Islet precursor cell (in vitro differentiated cells): Measurements from ENCODE around the gene PIP5K1C.

Experiments
- DNase-seq: peaks from one replicate; pipeline ENCODE4 v3.0.0-alpha.2; 2018

The PIP5K1C gene

DNA sequence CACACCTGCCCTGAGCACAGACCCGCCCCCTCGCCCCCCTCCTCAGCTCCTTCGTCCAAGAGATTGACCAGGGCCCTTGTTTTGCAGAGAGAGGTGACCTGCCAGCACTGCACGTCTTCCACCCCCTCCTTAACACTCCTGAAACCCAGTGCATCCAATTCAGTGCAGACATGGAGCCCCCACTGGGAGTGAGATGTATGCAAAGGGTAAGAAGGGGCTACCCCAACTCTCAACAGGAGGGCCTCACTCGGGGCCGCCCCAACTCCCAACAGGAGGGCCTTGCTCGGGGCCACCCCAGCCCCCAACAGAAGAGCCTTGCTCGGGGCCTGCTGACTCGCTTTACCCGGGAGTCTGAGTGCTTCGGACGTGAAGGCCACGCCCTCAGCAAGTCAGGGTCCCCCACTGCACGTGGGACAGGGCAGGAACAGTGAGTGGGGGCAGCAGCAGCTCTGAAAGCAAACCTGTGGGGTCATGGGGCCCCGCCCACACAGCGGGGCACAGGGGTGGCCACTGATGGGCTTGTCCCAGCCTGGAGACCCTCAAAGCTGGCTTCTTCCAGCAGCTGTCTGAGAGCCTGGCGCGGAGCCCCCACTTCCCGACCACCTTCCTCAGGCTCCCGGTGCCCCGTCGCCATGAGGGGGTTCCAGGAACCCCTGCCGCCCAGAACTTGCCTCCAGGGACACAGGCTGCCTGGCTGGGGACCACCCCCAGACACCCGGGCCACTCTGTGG lies 79.3 kb downstream of the PIP5K1C start:
- DNase-seq, result no peak

DNA sequence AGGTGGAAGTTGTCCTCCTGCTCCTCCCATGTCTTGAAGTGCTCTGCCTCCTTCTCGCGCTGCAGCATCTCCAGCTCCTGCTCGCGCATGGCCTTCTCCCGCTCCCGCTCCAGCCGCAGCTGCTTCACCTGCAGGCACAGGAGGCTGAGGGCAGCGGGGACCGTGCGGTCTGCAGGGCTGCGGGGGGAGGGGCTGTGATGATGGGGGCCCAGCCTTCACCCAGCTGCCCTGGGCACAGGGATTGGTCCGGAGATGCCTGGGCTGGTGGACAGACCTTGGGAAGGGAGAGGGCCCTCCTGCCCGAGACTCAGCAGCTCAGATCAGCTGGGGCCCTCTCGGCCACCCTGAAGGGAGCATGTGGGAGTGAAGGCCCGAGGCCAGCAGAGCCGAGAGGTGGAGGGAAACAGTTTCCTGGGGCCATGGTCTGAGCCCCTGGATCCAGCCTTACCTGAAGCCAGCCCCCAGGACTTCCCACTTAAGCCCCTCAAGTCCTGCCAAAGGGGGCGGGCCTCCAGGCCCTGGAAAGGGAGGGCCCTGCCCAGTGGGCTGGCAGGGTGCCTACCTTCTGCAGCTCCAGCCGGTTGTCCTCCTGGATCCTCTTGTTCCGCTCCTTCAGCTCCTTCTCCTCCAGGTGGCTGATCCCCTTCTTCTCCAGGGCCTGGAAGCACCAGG lies 80.0 kb downstream of the PIP5K1C start:
- DNase-seq, result no peak

DNA sequence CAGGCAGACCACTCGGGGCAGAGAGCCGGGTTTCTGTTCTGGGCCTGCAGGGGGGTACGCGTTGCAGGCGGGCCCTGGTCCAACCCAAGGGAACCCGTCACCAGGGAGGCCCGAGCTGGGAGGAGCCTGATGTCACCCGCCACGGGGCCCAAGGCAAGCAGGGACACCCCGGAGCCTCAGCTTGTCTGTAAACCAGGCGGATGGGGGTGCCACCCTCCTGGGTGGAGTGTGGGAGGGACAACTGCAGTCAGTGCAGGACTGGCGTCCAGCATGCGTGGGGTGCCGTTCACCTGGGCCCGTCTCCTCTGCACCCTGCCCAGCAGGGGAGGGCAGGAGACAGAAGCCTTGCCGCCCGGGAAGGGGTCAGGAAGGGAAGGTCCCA lies 80.6 kb downstream of the PIP5K1C start:
- no peak for DNase-seq

DNA sequence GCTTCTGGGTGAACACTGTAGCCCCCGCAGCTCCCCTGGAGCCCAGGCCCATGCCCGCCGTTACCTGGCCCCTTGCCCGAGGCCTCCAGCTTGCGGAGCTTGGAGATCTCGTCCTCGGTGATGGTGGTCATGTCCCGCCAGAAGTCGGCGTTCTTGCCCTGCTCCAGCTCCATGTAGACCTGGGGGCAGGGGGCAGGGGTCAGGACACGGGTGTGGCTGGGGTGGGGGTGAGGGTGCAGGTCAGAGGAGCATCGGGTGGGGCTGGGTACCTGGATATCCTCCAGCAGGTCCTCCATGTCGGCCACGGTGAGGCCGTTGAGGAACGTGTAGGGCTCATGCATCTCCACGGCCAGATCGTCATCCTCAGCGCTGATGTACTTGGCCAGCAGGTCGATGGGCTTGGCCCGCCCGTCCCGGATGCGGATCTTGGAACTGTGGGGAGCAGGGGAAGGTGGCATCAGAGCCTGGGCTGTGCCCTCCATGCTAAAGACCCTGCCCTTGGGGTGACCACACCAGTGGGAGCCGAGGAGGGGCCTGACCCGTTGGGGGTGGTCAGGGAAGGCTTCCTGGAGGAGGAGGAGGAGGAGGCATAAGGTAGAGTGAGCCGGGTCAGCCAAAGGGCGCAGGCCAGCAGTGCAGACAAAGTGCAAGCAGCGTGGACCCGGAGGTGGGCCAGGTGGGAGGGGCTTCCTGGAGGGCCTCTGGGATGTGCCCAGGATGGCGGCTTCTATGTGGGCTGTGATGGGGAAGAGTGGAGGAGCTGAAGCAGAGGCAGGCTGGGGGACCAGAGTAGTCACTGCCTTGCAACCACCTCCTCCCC lies 81.2 kb downstream of the PIP5K1C start:
- no peak for DNase-seq

DNA sequence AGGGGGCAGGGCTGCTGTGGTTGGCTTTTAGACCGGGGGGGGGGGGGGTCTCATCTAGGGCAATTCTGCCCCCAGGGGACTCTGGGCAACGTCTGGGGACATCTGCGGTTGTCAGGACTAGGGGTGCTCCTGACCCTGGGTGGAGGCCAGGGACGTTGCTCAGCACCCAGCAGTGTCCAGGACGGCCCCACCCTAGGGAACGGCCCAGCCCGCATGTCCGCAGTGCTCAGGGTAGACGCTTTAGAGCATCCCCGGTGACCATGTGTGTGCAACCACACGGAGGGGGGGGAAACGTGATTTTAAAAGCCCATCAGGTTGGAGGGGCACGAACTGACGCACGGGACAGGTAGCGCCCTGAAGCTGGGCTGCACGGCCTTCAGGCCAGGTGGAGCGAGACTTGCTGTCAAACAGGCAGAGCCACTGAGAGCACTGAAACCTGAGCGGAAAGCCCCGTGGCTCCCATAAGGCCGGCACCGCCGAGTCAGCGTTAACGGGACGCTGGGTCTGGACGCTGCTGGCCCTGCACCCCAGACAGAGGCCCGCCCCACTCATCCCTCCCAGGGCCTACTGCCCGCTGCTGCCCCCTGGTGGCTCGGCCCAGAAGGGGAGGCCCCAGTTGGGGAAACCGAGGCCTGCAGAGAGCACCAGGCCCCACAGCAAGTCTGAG lies 82.0 kb downstream of the PIP5K1C start:
- no peak for DNase-seq

DNA sequence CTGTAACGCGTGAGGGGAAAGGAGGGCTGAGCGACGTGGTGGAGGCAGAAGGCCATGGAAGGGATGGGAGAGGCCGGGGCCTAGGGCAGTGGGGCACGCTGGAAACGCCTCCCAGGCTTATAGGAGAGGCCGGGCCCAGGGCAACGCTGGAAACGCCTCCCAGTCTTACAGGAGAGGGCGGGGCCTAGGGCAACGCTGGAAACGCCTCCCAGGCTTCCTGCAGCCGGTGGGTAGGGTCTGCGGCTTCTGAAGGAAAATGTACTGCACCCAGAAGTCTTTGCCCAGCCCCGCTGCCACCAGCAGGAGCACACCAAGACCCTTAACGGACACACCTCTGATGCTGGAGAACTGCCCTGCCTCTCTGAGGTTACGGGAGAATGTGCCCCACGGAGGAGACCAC lies 82.8 kb downstream of the PIP5K1C start:
- no peak for DNase-seq

DNA sequence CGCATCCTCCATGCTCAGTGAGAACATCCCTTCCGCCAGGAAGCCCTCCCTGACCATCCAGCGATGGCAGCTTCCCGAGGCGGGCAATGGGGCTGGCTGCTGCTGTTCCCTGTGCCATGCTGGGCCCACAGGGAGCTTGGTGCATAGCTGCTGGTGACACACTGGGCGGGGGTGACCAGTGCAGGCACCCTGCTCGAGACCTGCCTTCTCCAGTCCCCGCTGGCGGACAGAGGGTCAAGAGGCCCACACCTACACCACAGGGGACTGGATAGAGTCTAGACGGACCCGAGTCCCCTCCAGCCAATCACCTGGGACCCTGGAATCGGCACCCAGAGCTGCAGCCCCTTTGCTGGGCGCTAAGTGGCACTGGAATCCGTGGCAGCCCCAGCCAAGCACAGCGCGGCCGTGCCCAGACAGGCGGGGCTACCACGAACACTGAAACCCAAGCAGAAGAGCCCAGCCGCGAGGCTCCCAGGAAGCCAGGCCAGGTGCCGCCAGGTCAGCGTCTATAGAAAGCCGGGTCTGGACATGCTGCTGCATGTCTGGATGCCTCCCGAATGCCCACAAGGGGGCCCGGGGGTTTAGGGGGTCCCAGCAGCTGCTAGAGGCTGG lies 84.6 kb downstream of the PIP5K1C start:
- DNase-seq, result no peak

DNA sequence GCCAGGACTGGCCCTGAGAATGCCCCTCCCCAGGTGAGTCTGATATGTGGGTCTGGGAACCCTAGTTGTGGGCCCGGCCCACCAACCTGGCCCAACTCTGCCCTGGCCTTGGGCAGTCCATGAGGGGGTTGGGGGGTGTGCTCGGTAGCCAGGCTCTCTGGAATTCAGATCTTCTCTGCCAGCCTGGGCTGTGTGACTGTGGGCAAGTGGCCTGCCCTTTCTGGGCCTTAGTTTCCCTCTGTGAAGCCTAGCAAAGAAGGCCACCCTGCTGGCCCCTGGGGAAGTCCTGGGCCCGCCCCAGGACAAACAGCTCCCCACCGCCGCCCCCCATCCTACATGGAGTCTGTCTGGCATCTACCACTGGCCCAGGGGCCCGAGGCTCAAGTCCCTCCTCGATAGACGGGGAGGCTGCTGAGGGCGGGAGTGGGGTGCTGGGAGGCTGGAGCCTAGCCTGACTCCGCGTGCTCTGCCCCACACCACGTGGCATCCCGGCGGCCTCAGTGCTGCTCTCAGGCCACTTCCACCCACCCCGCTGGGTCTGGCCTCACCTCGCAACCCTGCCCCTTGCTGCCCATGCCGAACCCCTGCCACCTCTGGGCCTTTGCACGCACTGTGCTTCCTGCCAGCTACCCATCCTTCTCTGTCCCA lies 85.3 kb downstream of the PIP5K1C start:
- no peak for DNase-seq

DNA sequence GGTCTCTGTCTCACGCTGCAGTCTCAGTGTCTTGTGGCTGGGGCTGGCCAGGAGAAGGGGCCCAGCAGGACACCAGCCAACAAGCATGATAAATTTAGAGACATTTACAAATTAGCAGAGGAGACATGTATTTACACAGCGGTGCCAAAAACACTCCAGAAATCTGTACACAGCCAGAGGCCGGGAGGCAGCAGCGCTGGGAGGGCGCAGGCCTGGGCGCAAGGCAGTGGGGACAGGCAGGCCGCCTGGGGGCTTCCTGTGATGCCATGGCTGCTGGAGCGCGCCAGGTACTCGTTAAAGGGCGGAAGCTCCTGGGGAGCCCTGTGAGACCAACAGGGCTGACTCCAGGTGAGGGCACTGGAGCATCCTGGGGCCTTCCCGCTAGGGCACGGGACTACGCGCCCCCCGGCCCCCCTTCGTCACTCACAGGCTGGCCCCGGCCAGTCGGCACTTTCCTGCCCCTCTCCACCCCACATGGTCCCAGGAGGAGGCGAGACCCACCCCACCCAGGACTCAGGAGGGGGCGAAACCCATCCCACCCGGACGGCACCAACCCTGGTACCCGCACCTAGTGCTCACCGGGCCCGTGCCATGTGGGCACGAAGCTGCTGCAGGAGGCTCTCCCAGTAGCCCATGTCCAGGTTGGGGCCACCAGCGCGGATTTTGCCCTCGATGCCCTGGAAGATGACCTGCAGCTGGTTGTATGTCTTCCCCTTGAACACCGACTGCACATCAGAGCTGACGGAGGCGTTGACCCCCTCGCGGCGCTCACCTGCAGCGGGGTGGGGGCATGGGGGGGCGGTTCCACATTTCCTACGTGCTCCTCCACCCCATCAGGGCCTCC lies 86.2 kb downstream of the PIP5K1C start:
- no peak for DNase-seq

DNA sequence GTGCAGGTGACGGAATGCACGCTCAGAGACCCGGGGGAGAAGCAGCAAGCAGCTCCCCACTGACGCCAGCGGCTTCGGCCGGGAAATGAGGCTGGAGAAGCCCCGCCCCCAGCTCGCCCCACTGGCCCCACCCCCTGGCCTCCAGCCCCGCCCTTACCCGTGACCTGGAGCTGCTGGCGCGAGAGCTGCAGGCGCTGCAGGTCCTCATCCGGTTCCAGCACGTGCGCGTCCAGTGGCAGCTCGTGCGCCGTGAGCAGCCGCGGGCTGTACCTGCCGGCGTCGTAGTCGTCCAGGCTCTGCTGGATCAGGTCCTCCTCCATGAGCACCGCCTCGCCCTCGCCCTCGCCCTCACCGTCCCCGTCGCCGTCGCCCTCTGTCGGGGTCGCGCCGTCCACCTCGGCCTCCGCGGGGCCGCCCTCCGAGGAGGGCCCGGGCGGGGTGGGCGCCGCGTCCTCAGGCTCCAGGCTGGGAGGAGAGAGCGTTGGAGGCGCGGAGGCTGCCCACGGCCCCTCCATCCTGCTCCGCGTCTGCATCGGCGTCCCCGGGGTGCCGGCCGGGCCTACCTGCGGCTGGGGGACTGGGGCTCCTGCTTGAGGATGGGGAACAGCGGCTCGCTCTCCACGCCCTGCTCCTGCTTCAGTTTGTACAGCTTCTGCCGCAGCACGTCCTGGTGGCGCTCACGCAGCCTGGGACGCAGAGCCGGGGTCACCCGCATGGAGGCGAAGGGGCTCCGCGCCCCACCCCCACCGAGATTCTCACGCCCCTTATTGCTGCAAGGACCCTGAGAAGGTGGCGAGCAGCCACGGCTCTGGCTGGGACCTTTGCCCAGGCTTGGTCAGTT lies 87.1 kb downstream of the PIP5K1C start:
- no peak for DNase-seq

DNA sequence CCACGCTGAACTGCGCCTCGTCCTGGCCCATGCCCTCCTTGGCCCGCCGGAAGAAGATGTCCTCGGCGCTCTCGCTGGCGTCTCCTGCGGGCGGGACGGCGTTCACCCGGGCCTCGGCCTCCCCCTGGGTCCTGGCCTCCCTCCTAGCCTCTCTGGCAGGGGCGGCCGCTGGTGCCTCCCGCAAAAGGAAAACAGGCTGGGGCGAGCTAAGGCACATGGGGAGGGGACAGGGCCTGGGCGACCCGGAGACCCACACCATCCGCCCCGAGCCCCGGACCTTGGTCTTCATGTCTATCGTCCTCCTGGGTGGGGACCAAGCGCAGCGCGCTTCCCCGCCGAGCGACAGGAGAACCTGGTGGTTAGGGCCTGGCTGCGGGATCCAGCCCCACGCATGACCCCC lies 87.9 kb downstream of the PIP5K1C start:
- no peak for DNase-seq

DNA sequence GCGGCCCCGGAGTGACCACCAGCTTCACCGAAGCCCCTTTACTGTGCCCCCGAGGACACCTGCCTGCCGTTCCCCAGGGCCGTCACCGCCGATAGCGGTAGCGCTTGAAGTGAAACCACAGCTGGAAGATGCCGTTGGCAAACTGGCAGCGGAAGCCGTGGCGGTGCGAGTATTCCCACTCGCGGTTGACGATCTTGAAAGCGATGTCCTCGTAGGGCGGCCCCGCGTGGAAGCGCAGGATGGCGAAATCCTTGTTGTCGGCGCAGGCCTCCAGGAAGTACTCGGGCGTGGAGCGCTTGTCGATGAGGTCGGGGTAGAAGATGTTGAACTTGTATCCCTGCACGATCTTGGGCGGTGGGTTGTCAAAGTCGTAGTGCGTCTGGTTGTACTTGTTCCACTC lies 88.4 kb downstream of the PIP5K1C start:
- no peak for DNase-seq

DNA sequence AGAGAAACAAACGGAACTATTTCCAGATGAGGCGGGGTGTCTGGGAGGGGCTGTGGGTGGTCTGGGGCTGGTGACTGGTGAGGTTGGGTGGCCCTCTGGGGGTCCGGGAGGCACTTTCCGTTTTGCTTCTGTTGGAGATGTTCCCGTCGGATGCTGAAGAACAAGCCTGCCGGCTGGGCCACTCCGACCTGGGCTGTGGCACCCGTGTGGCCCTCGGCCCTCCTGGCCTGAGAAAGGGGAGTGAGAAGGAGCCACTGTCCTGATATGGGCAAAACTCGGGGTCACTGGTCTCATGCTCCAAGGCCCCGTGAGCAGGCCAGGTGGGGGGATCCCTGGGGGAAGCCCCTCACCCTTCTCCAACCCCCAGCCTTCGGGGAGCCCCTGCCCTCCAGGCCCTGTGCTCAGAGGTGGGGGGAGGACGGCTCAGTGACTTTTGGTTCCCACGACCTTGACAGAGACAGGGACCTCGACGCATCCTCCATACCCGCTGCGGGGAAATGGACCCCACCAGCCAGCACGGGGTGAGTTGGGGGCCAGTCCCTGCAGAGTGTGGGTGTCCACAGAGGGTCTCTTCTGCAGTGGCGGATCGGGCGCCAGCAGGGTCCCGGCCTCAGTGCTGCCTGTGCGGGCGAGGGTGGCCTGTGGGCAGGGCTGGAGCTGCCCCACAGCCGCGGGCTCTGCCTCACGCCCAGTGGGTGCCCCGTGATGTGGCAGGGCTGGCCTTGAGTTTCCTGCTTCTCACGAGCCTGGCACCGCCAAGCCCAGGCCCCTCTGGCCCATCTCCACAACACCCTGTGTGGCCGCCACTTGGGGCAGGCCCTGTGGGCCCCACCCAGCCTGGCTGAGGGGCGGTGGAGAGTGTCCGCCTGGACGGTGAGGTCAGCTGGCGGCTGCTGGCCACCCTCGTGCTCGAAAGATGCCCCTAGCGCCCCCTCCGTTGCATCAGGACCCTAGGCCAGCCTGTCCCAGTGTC lies 89.2 kb downstream of the PIP5K1C start:
- no peak for DNase-seq

DNA sequence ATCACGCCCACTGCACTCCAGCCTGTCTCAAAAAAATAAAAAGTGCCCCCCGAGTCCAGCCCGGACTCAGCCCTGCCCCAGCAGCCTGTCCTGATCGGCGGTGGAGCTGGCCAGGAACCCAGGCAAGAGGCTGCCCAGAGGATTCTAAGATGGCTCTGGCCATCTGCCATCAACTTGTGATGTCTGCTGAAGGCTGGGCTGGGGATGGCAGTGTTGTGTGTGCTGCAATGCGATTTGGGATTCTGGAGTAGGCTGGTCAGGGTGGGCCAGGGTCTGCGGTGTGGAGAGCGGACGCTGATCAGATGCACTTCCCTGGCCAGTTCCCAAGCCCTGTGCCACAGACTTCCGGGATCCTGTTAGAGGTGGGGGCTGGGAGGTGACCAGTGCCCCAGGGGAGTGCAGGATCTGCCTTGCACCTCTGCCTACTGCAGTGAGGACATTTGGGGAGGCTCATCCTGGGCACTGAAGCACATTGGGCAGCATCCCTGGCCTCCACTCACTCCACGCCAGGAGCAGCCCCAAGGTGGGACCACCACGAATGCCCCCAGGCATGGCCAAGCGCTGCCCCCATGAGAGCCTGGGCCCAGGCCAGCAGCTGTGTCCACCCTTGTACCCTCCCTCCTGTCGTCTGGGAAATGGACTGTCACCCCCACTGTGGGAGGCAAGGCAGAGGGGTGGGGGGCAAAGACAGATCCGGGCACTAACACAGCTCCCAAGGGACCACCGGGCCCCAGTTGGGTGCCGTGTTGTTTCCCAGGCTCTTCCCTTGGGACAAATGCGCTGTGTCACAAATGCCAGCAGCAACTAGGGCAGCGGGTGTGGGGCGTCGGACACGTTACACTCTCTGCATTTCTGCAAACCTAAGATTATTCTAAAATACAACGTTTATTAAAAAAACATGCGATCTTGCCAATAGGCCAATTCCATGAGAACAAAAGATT lies 90.2 kb downstream of the PIP5K1C start:
- DNase-seq, result no peak

DNA sequence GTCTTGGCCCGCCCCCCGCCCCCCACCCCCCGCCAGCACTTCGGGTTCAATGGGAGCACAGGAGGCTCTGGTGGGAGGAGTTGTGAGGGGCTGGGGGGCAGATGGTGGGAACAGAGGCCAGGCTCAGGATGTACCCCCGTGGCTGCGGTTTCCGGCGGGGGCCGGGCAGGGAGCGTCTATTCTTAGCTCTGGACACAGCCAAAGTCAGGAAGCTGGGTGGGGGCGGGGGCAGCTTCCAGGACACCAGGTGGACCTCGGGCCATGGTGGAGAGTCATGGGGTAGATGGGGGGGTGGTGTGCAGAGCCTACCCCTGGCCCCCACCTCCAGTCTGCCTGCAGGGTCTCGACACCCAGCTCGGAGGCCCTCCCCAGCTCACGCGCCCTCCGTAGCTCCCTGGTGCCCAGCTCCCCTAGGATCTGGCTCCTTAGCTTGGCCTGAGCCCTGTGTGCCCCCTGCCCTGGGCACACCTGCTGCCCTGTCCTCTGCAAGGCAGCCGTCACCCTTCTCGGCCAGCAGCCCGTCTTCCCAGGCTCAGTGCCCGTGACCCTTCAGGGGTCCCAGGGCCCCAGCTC lies 91.4 kb downstream of the PIP5K1C start:
- DNase-seq, result no peak

DNA sequence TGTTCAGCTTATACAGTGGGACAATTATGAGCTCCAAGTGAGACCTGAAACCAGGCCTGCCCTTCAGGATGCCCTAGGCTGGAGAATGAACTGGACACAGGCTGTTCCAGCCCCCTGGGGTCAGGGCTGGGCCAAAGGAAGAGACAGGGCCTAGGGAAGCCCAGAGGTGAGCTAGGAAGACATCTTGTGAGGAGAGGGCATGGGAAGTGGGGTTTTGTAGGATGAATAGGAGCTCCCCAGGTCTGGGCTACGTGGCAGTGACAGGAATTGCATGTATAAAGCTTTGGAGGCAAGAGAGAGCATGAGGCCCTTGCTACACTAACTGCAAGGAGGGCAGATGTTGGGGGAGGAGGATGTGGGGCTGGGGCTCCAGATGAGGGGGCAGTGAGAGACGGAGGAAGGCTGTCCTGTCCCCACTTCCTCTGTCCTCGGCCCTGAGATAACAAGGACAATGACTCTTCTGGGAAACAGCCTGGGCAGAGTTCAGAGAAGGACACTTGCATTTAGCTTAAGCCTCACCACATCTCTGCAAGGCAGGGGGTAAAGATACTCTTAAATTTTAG lies 92.1 kb downstream of the PIP5K1C start:
- no peak for DNase-seq
